GM10847 (cell line): Measurements from ENCODE around the gene FBRSL1.

Source experiments
- POLR2A ChIP-seq: IDR thresholded peaks from 2 replicates; pipeline ENCODE4 v1.6.1; 2011; ENCODE audit not compliant: insufficient read length; ENCODE audit errors: extremely low read depth

FBRSL1 gene

GRCh38 chr12:132506328-132507160 lies 16.6 kb downstream of the FBRSL1 start:
- no peak for TF ChIP-seq POLR2A

- TF ChIP-seq POLR2A, result no peak
Measured at GRCh38 chr12:132507161-132507538, 17.2 kb downstream of the FBRSL1 start.

- TF ChIP-seq POLR2A, result no peak
Measured at GRCh38 chr12:132507656-132508490, 17.9 kb downstream of the FBRSL1 start.

GRCh38 chr12:132508491-132508740 lies 18.5 kb downstream of the FBRSL1 start:
- TF ChIP-seq POLR2A, result no peak

- no peak for TF ChIP-seq POLR2A
Measured at GRCh38 chr12:132508860-132509732, 19.1 kb downstream of the FBRSL1 start.

- no peak for TF ChIP-seq POLR2A
Measured at GRCh38 chr12:132510111-132510724, 20.3 kb downstream of the FBRSL1 start.

- no peak for TF ChIP-seq POLR2A
Measured at GRCh38 chr12:132510746-132511477, 21.0 kb downstream of the FBRSL1 start.

- TF ChIP-seq POLR2A, result no peak
Measured at GRCh38 chr12:132511516-132512196, 21.7 kb downstream of the FBRSL1 start.

GRCh38 chr12:132512197-132513069 lies 22.5 kb downstream of the FBRSL1 start:
- no peak for TF ChIP-seq POLR2A

- TF ChIP-seq POLR2A, result no peak
Measured at GRCh38 chr12:132513070-132513398, 23.1 kb downstream of the FBRSL1 start.

- no peak for TF ChIP-seq POLR2A
Measured at GRCh38 chr12:132513458-132514135, 23.6 kb downstream of the FBRSL1 start.

- TF ChIP-seq POLR2A, result no peak
Measured at GRCh38 chr12:132514216-132514820, 24.4 kb downstream of the FBRSL1 start.

- TF ChIP-seq POLR2A, result no peak
Measured at GRCh38 chr12:132514838-132515237, 24.9 kb downstream of the FBRSL1 start.
